Astrocyte of the cerebellum (primary cell): ENCODE data around the gene SUMF1.

ENCODE experiments used
- DNase-seq: peaks from one replicate; pipeline ENCODE4 v3.0.0-alpha.2; 2011; ENCODE audit warnings: low read depth
- H3K4me3 ChIP-seq: 2 replicates; pipeline ENCODE4 v1.5.1; 2011; ENCODE audit warnings: mild to moderate bottlenecking, low read depth, low read length, moderate library complexity
- in situ Hi-C: cut with HindIII; loops from 2 replicates; pipeline ENCODE4 v1.10.0; 2017; ENCODE audit warnings: low sequenced_read_pairs
- TF ChIP-seq, protein P1 (sequence below): IDR thresholded peaks from 2 replicates; pipeline ENCODE4 v1.5.1; 2012; ENCODE audit warnings: low read length, low read depth, moderate library complexity, mild to moderate bottlenecking; ENCODE audit errors: missing control alignments

Gene SUMF1

GRCh38 chr3:4322635-4323034 is 144.4 kb downstream of the SUMF1 start:
- peak; percentile 9 for DNase-seq
- in situ Hi-C loops = no loop called here
- H3K4me3 ChIP-seq = no peak overlapping the region

GRCh38 chr3:4321732-4322131 is 145.3 kb downstream of the SUMF1 start:
- no peak for DNase-seq
- no peak overlapping the region for H3K4me3 ChIP-seq
- TF ChIP-seq, protein P1, sequence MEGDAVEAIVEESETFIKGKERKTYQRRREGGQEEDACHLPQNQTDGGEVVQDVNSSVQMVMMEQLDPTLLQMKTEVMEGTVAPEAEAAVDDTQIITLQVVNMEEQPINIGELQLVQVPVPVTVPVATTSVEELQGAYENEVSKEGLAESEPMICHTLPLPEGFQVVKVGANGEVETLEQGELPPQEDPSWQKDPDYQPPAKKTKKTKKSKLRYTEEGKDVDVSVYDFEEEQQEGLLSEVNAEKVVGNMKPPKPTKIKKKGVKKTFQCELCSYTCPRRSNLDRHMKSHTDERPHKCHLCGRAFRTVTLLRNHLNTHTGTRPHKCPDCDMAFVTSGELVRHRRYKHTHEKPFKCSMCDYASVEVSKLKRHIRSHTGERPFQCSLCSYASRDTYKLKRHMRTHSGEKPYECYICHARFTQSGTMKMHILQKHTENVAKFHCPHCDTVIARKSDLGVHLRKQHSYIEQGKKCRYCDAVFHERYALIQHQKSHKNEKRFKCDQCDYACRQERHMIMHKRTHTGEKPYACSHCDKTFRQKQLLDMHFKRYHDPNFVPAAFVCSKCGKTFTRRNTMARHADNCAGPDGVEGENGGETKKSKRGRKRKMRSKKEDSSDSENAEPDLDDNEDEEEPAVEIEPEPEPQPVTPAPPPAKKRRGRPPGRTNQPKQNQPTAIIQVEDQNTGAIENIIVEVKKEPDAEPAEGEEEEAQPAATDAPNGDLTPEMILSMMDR = no peak
- in situ Hi-C loops = no loop called here

More at GRCh38 chr3:4322635-4323034, 144.4 kb downstream of the SUMF1 start:
- TF ChIP-seq, protein P1 = no peak

GRCh38 chr3:4320096-4320911 is 146.8 kb downstream of the SUMF1 start:
- no peak for DNase-seq
- no peak overlapping the region for H3K4me3 ChIP-seq
- TF ChIP-seq, protein P1 = no peak
- in situ Hi-C loops = no loop called here

DNA sequence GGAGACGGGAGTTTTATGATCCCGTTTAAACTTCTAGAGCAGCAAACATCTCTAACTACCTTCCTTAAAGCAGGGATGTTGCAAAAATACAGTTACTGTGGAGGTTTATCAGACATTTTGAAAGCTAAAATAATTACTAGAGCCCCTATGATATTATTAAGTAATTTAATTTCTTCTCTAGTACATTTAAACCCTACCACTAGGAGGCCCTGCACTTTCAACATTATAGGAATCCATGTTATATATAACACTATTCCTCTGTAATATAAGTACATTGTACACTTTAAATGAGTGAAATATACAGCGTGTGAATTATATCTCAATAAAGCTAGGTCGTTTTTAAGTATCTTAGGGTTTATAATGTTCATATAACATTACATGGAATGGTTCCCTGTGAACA is 152.4 kb downstream of the SUMF1 start:
- in situ Hi-C loops = no loop called here
- no peak for DNase-seq
- TF ChIP-seq, protein P1 = peak; percentile 17
- H3K4me3 ChIP-seq = no peak overlapping the region

DNA sequence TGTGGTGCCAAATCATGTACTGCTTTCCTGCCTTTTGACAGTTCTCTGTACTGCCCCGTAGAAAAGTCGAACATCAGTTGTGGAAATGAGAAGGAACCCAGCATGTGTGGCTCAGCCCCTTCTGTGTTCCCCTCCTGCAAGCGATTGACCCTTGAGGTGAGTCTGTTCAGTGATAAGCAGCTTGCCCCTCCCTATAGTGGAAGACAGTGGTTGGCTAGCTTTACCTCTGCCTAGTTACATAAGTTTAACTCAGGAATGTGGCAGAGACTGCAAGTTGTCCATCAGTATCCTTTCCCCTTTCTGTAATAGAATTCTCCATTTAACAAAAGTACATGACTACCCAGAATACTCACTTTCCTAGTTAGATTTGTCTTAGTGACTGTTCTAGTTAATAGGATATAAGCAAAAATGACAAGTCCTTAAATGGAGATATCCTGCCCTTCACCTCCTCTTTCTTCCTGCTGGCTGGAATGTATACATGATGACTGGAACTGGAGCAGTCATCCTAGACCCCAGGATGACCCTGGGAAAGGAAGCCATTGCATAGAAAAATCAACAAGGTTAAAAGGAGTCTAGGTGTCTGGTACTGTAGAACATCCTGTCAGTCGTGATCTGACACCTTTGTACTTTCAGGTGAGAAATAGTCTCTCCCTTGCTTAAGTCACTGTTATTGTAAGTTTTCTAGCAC is 153.3 kb downstream of the SUMF1 start:
- DNase-seq = no peak
- TF ChIP-seq, protein P1 = no peak
- H3K4me3 ChIP-seq = no peak overlapping the region
- in situ Hi-C loops = no loop called here

DNA sequence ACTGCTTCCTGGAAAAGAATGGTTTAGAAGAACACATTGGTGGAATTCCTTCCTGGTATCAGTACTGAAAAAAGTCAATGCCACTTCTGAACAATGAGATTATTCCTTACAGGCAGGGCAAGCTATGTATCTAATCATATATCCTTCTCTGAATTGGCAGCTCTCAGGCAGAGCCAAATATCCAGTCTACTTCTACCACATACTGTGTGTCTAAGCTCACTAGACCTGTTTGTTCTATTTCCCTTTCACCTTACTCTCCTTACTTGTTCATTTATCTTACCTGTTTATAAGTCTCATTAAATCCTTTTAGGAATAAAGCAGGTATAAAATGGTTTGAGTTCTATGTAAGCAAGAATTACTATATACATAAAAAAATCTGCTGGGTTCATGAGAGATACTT is 155.6 kb downstream of the SUMF1 start:
- no peak overlapping the region for H3K4me3 ChIP-seq
- in situ Hi-C loops = no loop called here
- TF ChIP-seq, protein P1 = no peak
- no peak for DNase-seq
